IMR-90 (cell line): ENCODE data around the gene AKR1C2. TPM values are rescaled to one million over a fixed set of nuclear protein-coding genes. Genes with fewer than 3 reads are reported as not detected.

Experiments
- ATAC-seq: fragments of 200-7000 bp; cut with Tn5 transposase; 2 replicates; pipeline ENCODE4 v1.9.1; 2020; ENCODE audit warnings: low read depth, mild to moderate bottlenecking, moderate library complexity
- BruUV-seq: library from RNA; stranded (reverse); fragments of 400-500 nt; replicated peaks from 2 replicates; lab custom pipeline; 2021; lab: Mats Ljungman, UMichigan
- CTCF ChIA-PET: fragments of 300-600 bp; formaldehyde crosslinking; extraction: SDS; loops from one replicate; lab custom pipeline; 2021; ENCODE audit warnings: antibody characterized with exemption; lab: Yijun Ruan, JAX
- POLR2A ChIA-PET: fragments of 300-600 bp; sonication (Branson Sonifier 250); formaldehyde crosslinking; loops from one replicate; lab custom pipeline; 2022; ENCODE audit warnings: antibody characterized with exemption; ENCODE audit not compliant: unreplicated experiment; lab: Charles Lee
- DNase-seq: peaks from one replicate; pipeline ENCODE4 v3.0.0; 2013
- H2AFZ ChIP-seq: replicated peaks from 2 replicates; pipeline ENCODE3; 2013; ENCODE audit warnings: low read length, mild to moderate bottlenecking; ENCODE audit not compliant: poor library complexity
- H2AK5ac ChIP-seq: 2 replicates; pipeline ENCODE4 v1.6.1; 2013; ENCODE audit warnings: low read depth, low read length, inconsistent platforms
- H2AK9ac ChIP-seq: replicated peaks from 2 replicates; pipeline ENCODE3; 2013; ENCODE audit warnings: mild to moderate bottlenecking, low read depth, low read length, moderate library complexity; ENCODE audit not compliant: poor library complexity
- H2BK120ac ChIP-seq: 2 replicates; pipeline ENCODE4 v1.6.1; 2013; ENCODE audit warnings: low read depth, low read length, inconsistent platforms
- H2BK15ac ChIP-seq: 3 replicates; pipeline ENCODE4 v1.6.1; 2013; ENCODE audit warnings: low read depth, low read length, inconsistent platforms
- H2BK20ac ChIP-seq: 2 replicates; pipeline ENCODE4 v1.6.1; 2013; ENCODE audit warnings: low read depth, mild to moderate bottlenecking, inconsistent platforms, low read length, moderate library complexity
- H2BK5ac ChIP-seq: 2 replicates; pipeline ENCODE4 v1.6.1; 2013; ENCODE audit warnings: mild to moderate bottlenecking, low read depth, low read length, inconsistent platforms; ENCODE audit not compliant: poor library complexity, severe bottlenecking
- H3K14ac ChIP-seq: replicated peaks from 2 replicates; pipeline ENCODE4 v1.6.1; 2013; ENCODE audit warnings: low read depth, low read length, inconsistent platforms
- H3K18ac ChIP-seq: 2 replicates; pipeline ENCODE4 v1.6.1; 2013; ENCODE audit warnings: low read depth, low read length, control low read depth
- H3K23ac ChIP-seq: 2 replicates; pipeline ENCODE4 v1.6.1; 2013; ENCODE audit warnings: low read depth, low read length, inconsistent platforms
- H3K27ac ChIP-seq: 2 replicates; pipeline ENCODE4 v1.5.1; 2013; ENCODE audit warnings: mild to moderate bottlenecking, control low read depth, low read length; ENCODE audit not compliant: insufficient read depth
- H3K27me3 ChIP-seq: 2 replicates; pipeline ENCODE4 v1.6.1; 2013; ENCODE audit warnings: low read length; ENCODE audit not compliant: control insufficient read depth, insufficient read depth
- H3K36me3 ChIP-seq: 2 replicates; pipeline ENCODE4 v1.6.1; 2013; ENCODE audit warnings: low read length, mixed read lengths; ENCODE audit not compliant: control insufficient read depth, insufficient read depth
- H3K4ac ChIP-seq: 2 replicates; pipeline ENCODE4 v1.6.1; 2013; ENCODE audit warnings: low read depth, low read length, inconsistent platforms
- H3K4me1 ChIP-seq: 2 replicates; pipeline ENCODE4 v1.6.1; 2013; ENCODE audit warnings: low read length, mixed read lengths; ENCODE audit not compliant: control insufficient read depth, insufficient read depth
- H3K4me2 ChIP-seq: 2 replicates; pipeline ENCODE4 v1.6.1; 2013; ENCODE audit warnings: low read depth, mild to moderate bottlenecking, control low read depth, low read length, moderate library complexity
- H3K4me3 ChIP-seq: 2 replicates; pipeline ENCODE4 v1.5.1; 2013; ENCODE audit warnings: low read depth, mild to moderate bottlenecking, control low read depth, low read length, moderate library complexity; ENCODE audit not compliant: insufficient read depth
- H3K56ac ChIP-seq: 2 replicates; pipeline ENCODE4 v1.6.1; 2013; ENCODE audit warnings: low read length, inconsistent platforms; ENCODE audit not compliant: insufficient read depth; ENCODE audit errors: extremely low read depth
- H3K79me1 ChIP-seq, 2 experiments: 2 replicates each; pipeline ENCODE4 v1.6.1; 2013; ENCODE audit warnings: low read length in 2 of 2, inconsistent platforms in 1 of 2, low read depth in 1 of 2
- H3K9ac ChIP-seq: 2 replicates; pipeline ENCODE4 v1.6.1; 2013; ENCODE audit warnings: low read depth, low read length, control low read depth
- H3K9me1 ChIP-seq: 2 replicates; pipeline ENCODE4 v1.6.1; 2013; ENCODE audit warnings: low read length, inconsistent platforms; ENCODE audit not compliant: insufficient read depth
- H3K9me3 ChIP-seq: 2 replicates; pipeline ENCODE4 v1.6.1; 2013; ENCODE audit warnings: low read length; ENCODE audit not compliant: control insufficient read depth, insufficient read depth
- H4K20me1 ChIP-seq: 2 replicates; pipeline ENCODE4 v1.6.1; 2013; ENCODE audit warnings: low read length, inconsistent platforms; ENCODE audit not compliant: insufficient read depth
- H4K5ac ChIP-seq: 2 replicates; pipeline ENCODE4 v1.6.1; 2013; ENCODE audit warnings: mild to moderate bottlenecking, low read depth, low read length, control low read depth
- H4K8ac ChIP-seq, 2 experiments: 2 replicates each; pipeline ENCODE4 v1.6.1; 2013; ENCODE audit warnings: low read depth in 2 of 2, low read length in 2 of 2, control low read depth in 1 of 2, inconsistent platforms in 1 of 2
- H4K91ac ChIP-seq: 2 replicates; pipeline ENCODE4 v1.6.1; 2013; ENCODE audit warnings: low read depth, low read length, inconsistent platforms; ENCODE audit not compliant: insufficient read depth
- CEBPB ChIP-seq: IDR thresholded peaks from 2 replicates; pipeline ENCODE4 v1.6.1; 2012; ENCODE audit warnings: low read depth, low read length, improper control_type of control experiment
- FOS ChIP-seq: fragments of 150-350 bp; IDR thresholded peaks from 2 replicates; pipeline ENCODE4 v1.6.1; 2016; ENCODE audit warnings: low read depth, low read length
- MAFK ChIP-seq: IDR thresholded peaks from 2 replicates; pipeline ENCODE4 v1.6.1; 2012; ENCODE audit warnings: low read depth, low read length, improper control_type of control experiment
- MXI1 ChIP-seq: IDR thresholded peaks from 2 replicates; pipeline ENCODE4 v1.6.1; 2012; ENCODE audit warnings: low read depth, mild to moderate bottlenecking, low read length, moderate library complexity, borderline replicate concordance
- POLR2A ChIP-seq: IDR thresholded peaks from 2 replicates; pipeline ENCODE4 v1.6.1; 2012; ENCODE audit warnings: mild to moderate bottlenecking, low read depth, low read length
- RCOR1 ChIP-seq: IDR thresholded peaks from 2 replicates; pipeline ENCODE4 v1.6.1; 2012; ENCODE audit warnings: mild to moderate bottlenecking, low read length, improper control_type of control experiment; ENCODE audit not compliant: insufficient replicate concordance
- SMC3 ChIP-seq: fragments of 150-350 bp; IDR thresholded peaks from 2 replicates; pipeline ENCODE4 v1.6.1; 2016; ENCODE audit warnings: low read depth, mild to moderate bottlenecking, antibody characterized with exemption, low read length, moderate library complexity
- USF2 ChIP-seq: fragments of 150-350 bp; IDR thresholded peaks from 2 replicates; pipeline ENCODE4 v1.6.1; 2017; ENCODE audit warnings: mild to moderate bottlenecking, antibody characterized with exemption, low read length, low read depth
- WGBS, 2 experiments: methylation state at CpG; one replicate each; pipeline versions ENCODE4 v1.1.5 to v1.1.7; 2013; ENCODE audit warnings: missing lambda C conversion rate in 2 of 2; ENCODE audit not compliant: insufficient read length in 1 of 2; ENCODE audit errors: extremely low coverage in 2 of 2; 5-methylcytosine and 5-hydroxymethylcytosine counted together
- dilution Hi-C: fragments of 300-500 bp; cut with HindIII; formaldehyde crosslinking; loops from one replicate; pipeline ENCODE4 v1.14.3; 2018; ENCODE audit warnings: low sequenced_read_pairs; ENCODE audit not compliant: unreplicated experiment
- in situ Hi-C: fragments of 300-500 bp; cut with MboI; formaldehyde crosslinking; loops from 3 replicates; pipeline ENCODE4 v1.14.3; 2019; ENCODE audit warnings: low sequenced_read_pairs, inconsistent platforms, mixed read lengths
- intact Hi-C: fragments of 100-400 bp; cut with micrococcal nuclease; formaldehyde crosslinking; loops from 2 replicates; pipeline ENCODE4 v1.10.0; 2022
- polyA plus RNA-seq, 3 experiments: library from polyadenylated mRNA; depleted of rRNA; stranded (reverse); fragments of >200 nt; gene quantifications; 2 replicates each; pipeline ENCODE4 v1.2.3, GENCODE V29; 2012; ENCODE audit warnings: low replicate concordance in 1 of 3
- total RNA-seq: library from RNA; depleted of rRNA; stranded (reverse); fragments of >200 nt; gene quantifications from 2 replicates; pipeline ENCODE4 v1.2.3, GENCODE V29; 2012
- TF ChIP-seq, protein P1 (sequence below): fragments of 150-350 bp; IDR thresholded peaks from 2 replicates; pipeline ENCODE4 v1.6.1; 2016; ENCODE audit warnings: low read depth, mild to moderate bottlenecking, low read length, moderate library complexity, borderline replicate concordance

AKR1C2 gene
- total and polyA plus RNA-seq, 2 of the 4 experiments (the other 2 are of a cell fraction), result 0.36 to 1.0 TPM

DNA sequence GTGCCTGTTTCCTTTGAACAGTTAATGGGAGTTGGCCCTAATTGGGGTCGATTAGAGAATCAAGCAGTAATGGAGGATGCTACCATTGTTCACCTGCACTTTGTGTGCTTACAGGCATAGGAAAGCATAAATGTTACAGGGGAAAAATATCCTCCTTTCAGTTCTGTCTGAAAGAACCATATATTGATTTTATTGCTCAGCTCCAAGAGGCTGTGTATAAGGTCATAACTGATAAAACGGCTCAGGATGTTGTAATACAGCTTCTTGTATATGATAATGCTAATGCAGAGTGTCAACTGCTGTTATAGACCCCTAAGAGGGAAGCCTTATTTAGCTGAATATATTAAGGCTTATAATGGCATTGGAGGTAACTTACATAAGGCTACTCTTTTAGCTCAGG, 32.9 kb upstream of the AKR1C2 start:
- no peak overlapping the region for H2BK15ac ChIP-seq
- no TSS peak for BruUV-seq
- peaks cover 5% of the 10 kb centered on the region for H3K9me3 ChIP-seq
- in situ Hi-C loops, result no loop called here
- H2AK9ac ChIP-seq, result no peak overlapping the region
- no peaks in the 10 kb centered on the region for H4K20me1 ChIP-seq
- peaks cover 4% of the 10 kb centered on the region; the same call in 1 of the 2 replicates for H3K4me1 ChIP-seq
- no peak overlapping the region for H3K23ac ChIP-seq
- H2AK5ac ChIP-seq, result no peak overlapping the region
- ChIA-PET CTCF (no interaction called here), POLR2A (no interaction called here)
- dilution Hi-C loops, result no loop called here
- H3K14ac ChIP-seq, result no peak overlapping the region
- H3K4ac ChIP-seq, result no peak overlapping the region
- intact Hi-C loops, result no loop called here
- TF ChIP-seq MXI1 (no peak), MAFK (no peak), CEBPB (no peak), SMC3 (no peak), POLR2A (no peak), USF2 (no peak), FOS (no peak), RCOR1 (no peak)
- TF ChIP-seq, protein P1, sequence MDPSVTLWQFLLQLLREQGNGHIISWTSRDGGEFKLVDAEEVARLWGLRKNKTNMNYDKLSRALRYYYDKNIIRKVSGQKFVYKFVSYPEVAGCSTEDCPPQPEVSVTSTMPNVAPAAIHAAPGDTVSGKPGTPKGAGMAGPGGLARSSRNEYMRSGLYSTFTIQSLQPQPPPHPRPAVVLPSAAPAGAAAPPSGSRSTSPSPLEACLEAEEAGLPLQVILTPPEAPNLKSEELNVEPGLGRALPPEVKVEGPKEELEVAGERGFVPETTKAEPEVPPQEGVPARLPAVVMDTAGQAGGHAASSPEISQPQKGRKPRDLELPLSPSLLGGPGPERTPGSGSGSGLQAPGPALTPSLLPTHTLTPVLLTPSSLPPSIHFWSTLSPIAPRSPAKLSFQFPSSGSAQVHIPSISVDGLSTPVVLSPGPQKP, result no peak
- no peak overlapping the region for H4K5ac ChIP-seq
- H3K56ac ChIP-seq, result no peak overlapping the region
- H3K9me1 ChIP-seq, result no peaks in the 10 kb centered on the region
- no peaks in the 10 kb centered on the region for H3K36me3 ChIP-seq
- ATAC-seq (no peak), DNase-seq (no peak)
- no peak overlapping the region for H3K18ac ChIP-seq
- H3K27me3 ChIP-seq, result no peaks in the 10 kb centered on the region
- no peak overlapping the region for H2AFZ ChIP-seq
- H3K27ac ChIP-seq, result no peak overlapping the region
- no peak overlapping the region for H2BK20ac ChIP-seq
- no peak overlapping the region for H3K4me2 ChIP-seq
- H3K79me1 ChIP-seq, result no peaks in the 10 kb centered on the region
- no CpG with 5 or more reads among the region's 2 CpGs for WGBS, 2 experiments
- no peak overlapping the region for H3K9ac ChIP-seq
- H4K8ac ChIP-seq, result no peak overlapping the region
- H3K4me3 ChIP-seq, result no peak overlapping the region
- H2BK120ac ChIP-seq, result no peak overlapping the region
- no peak overlapping the region for H4K91ac ChIP-seq
- H2BK5ac ChIP-seq, result no peak overlapping the region
